GM12864 (cell line): ENCODE data around the gene RANBP3.

Experiments used
- DNase-seq: peaks from one replicate; pipeline ENCODE4 v3.0.0-alpha.2; 2011; ENCODE audit warnings: low read depth
- H3K4me3 ChIP-seq: 2 replicates; pipeline ENCODE4 v1.5.1; 2011; ENCODE audit warnings: mild to moderate bottlenecking, low read depth, low read length, control low read depth
- CTCF ChIP-seq: IDR thresholded peaks from 2 replicates; pipeline ENCODE4 v1.5.1; 2011; ENCODE audit warnings: low read depth, mild to moderate bottlenecking, moderate library complexity, low read length, control low read depth, inconsistent platforms; ENCODE audit errors: missing control alignments

RANBP3 gene

GRCh38 chr19:5953680-5954213 is 24.2 kb downstream of the RANBP3 start:
- DNase-seq, result no peak
- no peak for TF ChIP-seq CTCF
- H3K4me3 ChIP-seq, result no peak overlapping the region

GRCh38 chr19:5953030-5953589 is 24.8 kb downstream of the RANBP3 start:
- no peak for TF ChIP-seq CTCF
- no peak for DNase-seq
- H3K4me3 ChIP-seq, result no peak overlapping the region

GRCh38 chr19:5952193-5953029 is 25.5 kb downstream of the RANBP3 start:
- H3K4me3 ChIP-seq, result no peak overlapping the region
- no peak for TF ChIP-seq CTCF

GRCh38 chr19:5951338-5951861 is 26.5 kb downstream of the RANBP3 start:
- TF ChIP-seq CTCF, result no peak
- no peak for DNase-seq
- no peak overlapping the region for H3K4me3 ChIP-seq

More at GRCh38 chr19:5952193-5953029, 25.5 kb downstream of the RANBP3 start:
- no peak for DNase-seq

- H3K4me3 ChIP-seq, result no peak overlapping the region
- no peak for DNase-seq
- no peak for TF ChIP-seq CTCF
Measured at GRCh38 chr19:5950741-5951140, 27.2 kb downstream of the RANBP3 start.

- H3K4me3 ChIP-seq, result no peak overlapping the region
- no peak for TF ChIP-seq CTCF
- no peak for DNase-seq
Measured at GRCh38 chr19:5949792-5950305, 28.1 kb downstream of the RANBP3 start.
